ENCODE measurements around the gene MACROD1. TPM values are rescaled to one million over a fixed set of nuclear protein-coding genes. Genes with fewer than 3 reads are reported as not detected.

MACROD1 gene
- total and polyA plus RNA-seq, 8 donors: 13.5 to 25.1 (median 20.3) TPM

DNA sequence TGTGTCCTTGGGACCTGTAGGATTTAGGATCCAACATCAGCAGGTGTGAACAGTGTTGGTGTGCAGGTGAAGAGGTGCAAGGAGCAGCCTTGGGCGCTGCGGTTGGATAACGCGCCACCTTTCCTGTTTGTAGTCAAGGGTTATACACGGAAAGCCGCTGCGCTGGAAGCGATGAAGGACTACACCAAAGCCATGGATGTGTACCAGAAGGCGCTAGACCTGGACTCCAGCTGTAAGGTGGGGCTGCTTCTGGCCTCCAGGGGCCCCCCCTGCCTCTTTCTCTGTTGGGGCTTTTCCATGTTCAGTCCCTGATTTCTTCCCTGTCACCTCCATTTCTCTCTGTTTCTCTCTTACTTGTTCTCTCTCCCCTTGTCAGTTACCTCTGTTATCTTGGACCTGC lies 37.1 kb upstream of the MACROD1 start:
- no peaks in the 10 kb centered on the region for H3K9me3 ChIP-seq
- no peaks in the 10 kb centered on the region for H3K27me3 ChIP-seq
- H3K4me1 ChIP-seq: peaks cover 2 to 37% of the 10 kb centered on the region in 2 donors
- no peak overlapping the region for H3K27ac ChIP-seq
- TF ChIP-seq, protein P1, sequence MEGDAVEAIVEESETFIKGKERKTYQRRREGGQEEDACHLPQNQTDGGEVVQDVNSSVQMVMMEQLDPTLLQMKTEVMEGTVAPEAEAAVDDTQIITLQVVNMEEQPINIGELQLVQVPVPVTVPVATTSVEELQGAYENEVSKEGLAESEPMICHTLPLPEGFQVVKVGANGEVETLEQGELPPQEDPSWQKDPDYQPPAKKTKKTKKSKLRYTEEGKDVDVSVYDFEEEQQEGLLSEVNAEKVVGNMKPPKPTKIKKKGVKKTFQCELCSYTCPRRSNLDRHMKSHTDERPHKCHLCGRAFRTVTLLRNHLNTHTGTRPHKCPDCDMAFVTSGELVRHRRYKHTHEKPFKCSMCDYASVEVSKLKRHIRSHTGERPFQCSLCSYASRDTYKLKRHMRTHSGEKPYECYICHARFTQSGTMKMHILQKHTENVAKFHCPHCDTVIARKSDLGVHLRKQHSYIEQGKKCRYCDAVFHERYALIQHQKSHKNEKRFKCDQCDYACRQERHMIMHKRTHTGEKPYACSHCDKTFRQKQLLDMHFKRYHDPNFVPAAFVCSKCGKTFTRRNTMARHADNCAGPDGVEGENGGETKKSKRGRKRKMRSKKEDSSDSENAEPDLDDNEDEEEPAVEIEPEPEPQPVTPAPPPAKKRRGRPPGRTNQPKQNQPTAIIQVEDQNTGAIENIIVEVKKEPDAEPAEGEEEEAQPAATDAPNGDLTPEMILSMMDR (IDR thresholded peaks at IDR 0.05): no peak
- ATAC-seq: no peak
- H3K4me3 ChIP-seq: no peak overlapping the region
- DNase-seq: peak in 1 of 4 donors; percentile 41
- peaks cover 7 to 85% of the 10 kb centered on the region in 2 donors for H3K36me3 ChIP-seq
- intact Hi-C loops (cut with DNase I): loop anchor here in 1 of 2 donors (5.0 kb wide), 1 partner anchor 99 kb away; the partner anchor contains the start of gene CATSPERZ

DNA sequence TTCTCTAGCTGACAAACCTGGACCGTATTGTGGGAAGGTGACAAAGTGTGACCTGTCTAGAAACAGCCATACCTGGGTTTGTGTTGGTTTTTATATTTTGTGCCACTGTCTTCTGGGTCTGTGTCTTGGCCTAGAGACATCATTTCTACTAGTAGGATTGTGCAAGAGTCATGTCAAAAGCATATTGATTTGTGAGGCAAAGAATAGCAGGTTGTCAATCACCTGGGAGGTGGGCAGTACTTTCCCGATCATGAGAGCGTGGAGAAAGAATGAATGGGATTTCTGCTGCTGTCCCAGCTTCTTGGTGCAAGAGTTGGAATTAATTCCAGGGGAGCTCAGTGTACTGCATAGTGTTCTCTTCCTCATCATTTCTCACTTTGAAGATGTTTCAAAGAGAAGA lies 35.6 kb upstream of the MACROD1 start:
- H3K36me3 ChIP-seq: peaks cover 7 to 97% of the 10 kb centered on the region in 2 donors
- intact Hi-C loops (cut with DNase I): loop anchor here in 1 of 2 donors (5.0 kb wide), 1 partner anchor 101 kb away; the partner anchor contains the start of gene CATSPERZ

DNA sequence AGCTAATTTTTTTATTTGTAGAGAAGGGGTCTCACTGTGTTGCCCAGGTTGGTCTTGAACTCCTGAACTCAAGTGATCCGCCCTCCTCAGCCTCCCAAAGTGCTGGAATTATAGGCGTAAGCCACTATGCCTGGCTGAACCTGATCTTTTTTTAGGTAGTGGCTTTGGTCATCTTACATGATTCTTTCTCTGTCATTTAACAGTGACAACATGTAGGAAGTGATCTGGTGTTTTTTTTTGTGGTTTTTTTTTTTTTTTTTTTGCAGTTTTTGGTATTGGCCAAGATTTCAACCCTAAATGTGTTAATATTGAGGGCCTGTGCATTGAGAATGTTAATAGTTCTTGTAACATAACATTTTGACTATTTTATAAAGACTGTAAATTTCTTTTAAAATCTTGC lies 32.6 kb upstream of the MACROD1 start:
- DNase-seq (no peak), ATAC-seq (no peak)
- Histone ChIP-seq H3K9me3 (no peaks in the 10 kb centered on the region), H3K27me3 (no peaks in the 10 kb centered on the region), H3K36me3 (peaks cover 0 to 100% of the 10 kb centered on the region in 2 donors), H3K4me3 (no peak overlapping the region), H3K4me1 (no peaks in the 10 kb centered on the region), H3K27ac (no peak overlapping the region)
- TF ChIP-seq, protein P1 (IDR thresholded peaks at IDR 0.05): no peak
- intact Hi-C loops (cut with DNase I): no loop called here

More for the DNA sequence above, 35.6 kb upstream of the MACROD1 start:
- peaks cover 0 to 28% of the 10 kb centered on the region in 2 donors for H3K4me1 ChIP-seq
- H3K4me3 ChIP-seq: no peak overlapping the region
- ATAC-seq (no peak), DNase-seq (no peak)
- TF ChIP-seq, protein P1 (IDR thresholded peaks at IDR 0.05): no peak
- H3K27ac ChIP-seq: no peak overlapping the region
- H3K27me3 ChIP-seq: no peaks in the 10 kb centered on the region
- no peaks in the 10 kb centered on the region for H3K9me3 ChIP-seq

DNA sequence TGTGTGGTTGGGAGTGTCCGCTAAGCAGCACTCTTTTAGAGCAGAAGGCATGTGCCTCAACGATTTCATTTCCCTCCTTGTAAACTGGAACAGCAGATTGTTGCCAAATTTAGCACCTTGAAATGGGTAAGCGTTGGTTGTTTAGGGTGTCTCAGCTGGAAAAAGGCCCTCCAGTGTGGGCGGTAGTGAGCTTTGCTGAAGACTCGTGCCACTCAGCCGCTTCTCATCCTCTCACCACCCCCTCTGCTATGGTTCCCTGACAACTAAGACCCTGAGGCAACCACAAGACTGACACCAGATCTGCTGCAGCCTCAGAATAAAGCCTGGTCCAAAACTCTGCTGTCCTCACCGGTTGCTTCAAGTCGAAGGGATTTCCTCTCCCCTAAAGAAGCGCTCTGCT lies 30.7 kb upstream of the MACROD1 start:
- H3K4me3 ChIP-seq: no peak overlapping the region
- H3K4me1 ChIP-seq: peaks cover 0 to 8% of the 10 kb centered on the region in 2 donors
- ATAC-seq (no peak), DNase-seq (peak in 1 of 4 donors; percentile 4)
- no peaks in the 10 kb centered on the region for H3K27me3 ChIP-seq
- H3K36me3 ChIP-seq: peaks cover 0 to 93% of the 10 kb centered on the region in 2 donors
- TF ChIP-seq, protein P1 (IDR thresholded peaks at IDR 0.05): no peak
- intact Hi-C loops (cut with DNase I): no loop called here
- no peak overlapping the region for H3K27ac ChIP-seq
- H3K9me3 ChIP-seq: no peaks in the 10 kb centered on the region

DNA sequence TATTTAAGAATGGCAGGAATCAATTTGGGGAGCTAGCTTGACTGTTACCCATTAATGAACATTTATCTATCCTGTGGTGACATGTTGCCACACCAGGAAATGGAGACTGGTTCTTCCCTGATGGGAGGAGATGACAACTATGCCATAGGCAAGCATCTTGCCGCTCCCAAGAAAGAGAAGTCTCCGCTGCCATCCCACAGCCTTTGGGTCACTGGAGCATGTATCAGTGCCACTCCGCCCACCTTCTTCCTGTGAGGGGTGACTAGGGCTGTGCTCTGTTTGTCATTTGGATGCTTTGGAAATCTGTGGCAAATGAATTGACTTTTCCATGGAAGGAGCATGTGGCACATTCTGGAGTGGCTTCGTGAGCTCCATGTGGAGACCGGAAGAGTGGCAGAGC lies 26.5 kb upstream of the MACROD1 start:
- DNase-seq (peak in 1 of 4 donors; percentile 17), ATAC-seq (peak; percentile 21)
- Histone ChIP-seq H3K27me3 (no peaks in the 10 kb centered on the region), H3K27ac (no peak overlapping the region), H3K4me3 (no peak overlapping the region), H3K36me3 (peaks cover 0 to 56% of the 10 kb centered on the region in 2 donors), H3K4me1 (peaks cover 0 to 13% of the 10 kb centered on the region in 2 donors), H3K9me3 (no peaks in the 10 kb centered on the region)
- TF ChIP-seq, protein P1 (IDR thresholded peaks at IDR 0.05): no peak
- intact Hi-C loops (cut with DNase I): no loop called here
